Fibroblast of villous mesenchyme (primary cell): ENCODE measurements around the gene TNFAIP8L1. TPM values are rescaled to one million over a fixed set of nuclear protein-coding genes. Genes with fewer than 3 reads are reported as not detected.

Source experiments
- DNase-seq: peaks from one replicate; pipeline ENCODE4 v3.0.0-alpha.2; 2010; ENCODE audit warnings: low read depth
- H3K4me3 ChIP-seq: 2 replicates; pipeline ENCODE4 v1.5.1; 2011; ENCODE audit warnings: low read depth, mild to moderate bottlenecking, low read length
- total RNA-seq: library from RNA; depleted of rRNA; stranded (reverse); fragments of >200 nt; gene quantifications from 2 replicates; pipeline ENCODE4 v1.2.3, GENCODE V29; 2012
- TF ChIP-seq, protein P1 (sequence below): IDR thresholded peaks from 2 replicates; pipeline ENCODE4 v1.5.1; 2012; ENCODE audit warnings: low read depth, mild to moderate bottlenecking, low read length; ENCODE audit not compliant: insufficient read depth

TNFAIP8L1 gene
- total RNA-seq, 1 donor: 4.3 TPM

DNA sequence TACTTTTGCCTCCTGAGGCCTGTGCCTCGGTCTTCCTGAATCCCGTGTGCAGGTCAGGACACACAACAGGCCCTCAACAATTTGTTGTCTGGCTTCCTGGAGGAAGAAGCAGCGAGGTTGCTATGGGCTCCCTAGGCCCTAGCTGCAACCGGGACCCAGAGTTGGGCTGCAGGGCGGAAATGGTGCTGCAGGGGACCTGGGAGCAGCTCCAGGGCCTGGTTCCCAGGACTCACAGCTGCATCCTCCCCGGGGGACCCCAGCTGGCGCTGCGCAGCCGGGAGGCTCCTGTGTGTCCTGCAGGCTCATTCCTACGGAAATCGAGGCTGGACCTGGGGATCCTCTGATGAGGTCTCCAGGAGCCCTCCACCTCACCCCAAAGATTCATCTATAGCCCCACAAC lies 999 bp upstream of the TNFAIP8L1 start:
- no peak for DNase-seq
- TF ChIP-seq, protein P1, sequence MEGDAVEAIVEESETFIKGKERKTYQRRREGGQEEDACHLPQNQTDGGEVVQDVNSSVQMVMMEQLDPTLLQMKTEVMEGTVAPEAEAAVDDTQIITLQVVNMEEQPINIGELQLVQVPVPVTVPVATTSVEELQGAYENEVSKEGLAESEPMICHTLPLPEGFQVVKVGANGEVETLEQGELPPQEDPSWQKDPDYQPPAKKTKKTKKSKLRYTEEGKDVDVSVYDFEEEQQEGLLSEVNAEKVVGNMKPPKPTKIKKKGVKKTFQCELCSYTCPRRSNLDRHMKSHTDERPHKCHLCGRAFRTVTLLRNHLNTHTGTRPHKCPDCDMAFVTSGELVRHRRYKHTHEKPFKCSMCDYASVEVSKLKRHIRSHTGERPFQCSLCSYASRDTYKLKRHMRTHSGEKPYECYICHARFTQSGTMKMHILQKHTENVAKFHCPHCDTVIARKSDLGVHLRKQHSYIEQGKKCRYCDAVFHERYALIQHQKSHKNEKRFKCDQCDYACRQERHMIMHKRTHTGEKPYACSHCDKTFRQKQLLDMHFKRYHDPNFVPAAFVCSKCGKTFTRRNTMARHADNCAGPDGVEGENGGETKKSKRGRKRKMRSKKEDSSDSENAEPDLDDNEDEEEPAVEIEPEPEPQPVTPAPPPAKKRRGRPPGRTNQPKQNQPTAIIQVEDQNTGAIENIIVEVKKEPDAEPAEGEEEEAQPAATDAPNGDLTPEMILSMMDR: no peak
- no peak overlapping the region for H3K4me3 ChIP-seq

DNA sequence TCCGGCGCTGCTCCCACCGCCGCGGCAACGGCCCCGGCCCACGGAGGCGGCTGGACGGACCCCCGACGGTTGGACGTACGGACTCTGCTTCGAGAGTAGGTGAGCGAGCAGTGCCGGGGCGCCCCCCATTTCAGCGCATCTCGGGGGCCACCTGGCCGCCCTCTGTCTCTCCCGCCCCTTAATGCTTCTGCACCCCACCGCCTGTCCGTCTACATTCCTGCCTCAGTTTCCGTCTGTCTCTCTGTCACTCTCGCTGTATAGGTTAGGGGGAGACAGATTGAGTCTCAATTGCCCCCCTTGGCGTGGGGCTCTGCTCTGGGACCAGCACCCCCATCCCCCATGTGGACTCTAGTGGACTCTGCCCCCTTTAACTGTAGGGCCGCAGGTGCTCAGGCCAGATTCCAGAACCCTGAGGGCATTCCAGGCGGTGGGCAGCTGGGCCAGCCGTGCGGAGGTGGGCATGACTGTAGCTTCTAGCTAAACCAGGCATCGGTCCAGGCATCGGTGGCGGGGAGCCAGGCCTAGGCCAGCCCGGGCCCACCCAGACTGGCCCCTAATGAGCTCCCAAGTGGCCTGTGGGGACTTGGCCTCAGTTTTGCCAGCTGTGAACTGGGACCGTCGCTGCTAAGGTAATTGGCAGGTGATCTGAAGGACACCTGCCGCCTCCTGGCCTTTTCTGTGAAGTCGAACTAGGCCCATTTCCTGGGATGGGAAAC lies 373 bp downstream of the TNFAIP8L1 start:
- TF ChIP-seq, protein P1: no peak
- peak overlapping the region; percentile 92 for H3K4me3 ChIP-seq
- DNase-seq: no peak

DNA sequence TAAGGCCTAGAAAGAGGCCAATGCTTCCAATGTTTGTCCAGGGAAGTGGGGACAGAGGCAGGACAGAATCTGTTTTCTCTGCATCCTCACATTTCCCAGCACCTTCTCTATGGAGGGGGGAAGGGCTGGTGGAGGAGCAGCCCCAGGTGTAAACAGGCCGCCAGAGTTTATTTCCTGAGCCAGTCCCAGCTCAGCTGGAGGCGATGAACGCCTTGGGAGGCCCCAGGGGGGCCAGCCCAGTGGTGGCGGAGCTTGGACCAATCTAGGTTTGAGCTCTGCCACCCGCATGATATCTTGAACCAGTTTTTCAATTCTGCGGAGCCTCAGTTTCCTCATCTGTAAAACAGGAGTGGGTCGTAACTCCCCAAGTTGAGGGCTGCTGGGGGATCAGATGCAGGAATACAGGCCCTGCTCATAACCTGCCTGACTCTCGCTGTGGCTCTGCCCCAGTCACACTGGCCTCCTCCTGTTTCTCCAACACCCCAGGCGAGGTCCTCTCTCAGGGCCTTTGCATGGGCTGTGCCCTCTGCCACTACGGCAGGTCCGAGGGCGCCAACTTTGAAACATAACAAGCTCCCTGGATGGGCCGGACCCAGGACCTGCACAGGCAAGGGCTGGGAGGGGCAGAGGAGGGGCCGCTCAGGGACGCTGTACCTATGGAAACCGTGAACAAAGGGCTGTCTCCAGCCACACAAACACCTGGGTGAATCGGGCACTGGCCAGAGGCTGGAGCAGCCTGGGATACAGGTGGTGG lies 1.1 kb downstream of the TNFAIP8L1 start:
- TF ChIP-seq, protein P1: no peak
- H3K4me3 ChIP-seq: peak overlapping the region; percentile 92
- DNase-seq: no peak

DNA sequence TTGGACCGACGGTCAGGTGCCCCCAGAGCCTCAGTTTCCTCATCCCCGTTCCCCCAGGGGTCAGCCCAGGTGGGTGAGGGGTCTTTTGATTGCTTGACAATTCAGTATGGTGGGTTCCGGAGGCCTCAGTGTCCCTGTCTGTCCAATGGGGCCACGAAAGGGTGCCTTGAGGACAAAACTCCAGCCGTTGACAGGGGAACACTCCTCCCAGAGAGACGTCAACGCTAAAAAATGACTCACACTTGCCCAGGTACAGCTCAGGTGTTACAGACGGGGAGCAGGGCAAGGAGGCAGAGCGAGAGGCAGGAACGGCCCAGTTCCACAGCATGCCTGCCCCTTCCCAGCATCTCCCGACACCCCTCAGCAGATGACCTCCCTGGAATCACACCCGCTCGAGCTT lies 1.8 kb downstream of the TNFAIP8L1 start:
- no peak overlapping the region for H3K4me3 ChIP-seq
- TF ChIP-seq, protein P1: no peak
- no peak for DNase-seq

DNA sequence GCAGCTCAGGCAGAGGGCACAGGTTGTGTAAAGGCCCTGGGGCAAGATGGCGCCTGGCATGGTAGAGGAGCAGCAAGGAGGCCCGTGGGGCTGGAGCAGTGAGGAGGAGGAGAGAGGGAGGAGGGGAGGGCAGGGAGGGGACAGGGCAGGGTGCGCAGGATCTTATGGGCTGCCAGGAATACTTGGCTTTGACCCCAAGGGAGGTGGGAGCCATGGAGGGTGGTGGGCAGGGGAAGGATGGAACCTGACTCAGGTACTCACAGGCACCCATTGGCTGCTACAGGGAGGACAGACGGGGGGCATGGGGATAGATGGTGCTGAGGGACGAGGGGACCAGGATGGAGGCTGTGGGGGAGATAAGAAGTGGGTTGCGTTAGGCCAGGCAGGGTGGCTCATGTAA lies 3.3 kb downstream of the TNFAIP8L1 start:
- TF ChIP-seq, protein P1: no peak
- DNase-seq: no peak

DNA sequence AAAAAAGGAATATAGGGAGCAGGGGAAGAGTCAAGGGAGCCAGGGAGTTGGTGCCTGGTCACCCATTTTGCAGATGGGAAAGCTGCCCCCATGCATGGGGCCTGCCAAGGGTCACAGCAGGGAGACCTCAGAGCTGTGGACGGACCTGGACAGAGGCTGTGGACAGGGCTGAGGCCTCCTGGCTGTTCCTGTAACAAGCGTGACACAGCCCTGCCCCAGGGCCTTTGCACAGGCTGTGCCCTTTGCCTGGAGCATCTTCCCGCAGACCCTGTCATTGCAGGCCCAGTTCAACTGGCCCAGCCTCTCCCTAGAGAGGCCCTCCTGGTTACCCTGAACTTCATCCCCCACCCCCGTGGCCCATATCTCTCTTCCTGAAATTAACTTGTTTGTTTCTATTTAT lies 6.4 kb downstream of the TNFAIP8L1 start:
- TF ChIP-seq, protein P1: no peak
- DNase-seq: no peak
- no peak overlapping the region for H3K4me3 ChIP-seq

More for the DNA sequence above, 3.3 kb downstream of the TNFAIP8L1 start:
- H3K4me3 ChIP-seq: no peak overlapping the region
